ENCODE data around the gene CMTR1. TPM values are rescaled to one million over a fixed set of nuclear protein-coding genes. Genes with fewer than 3 reads are reported as not detected.

Gene CMTR1
- total RNA-seq, 1 experiment from 2014 or later = 28.7 TPM

- ATAC-seq (peak; percentile 56), DNase-seq (ENCODE audit: low read depth, low spot score) (no peak)
- H3K79me2 ChIP-seq (ENCODE audit: insufficient read depth, low read length) = no peaks in the 10 kb centered on the region
- H3K4me1 ChIP-seq (ENCODE audit: control insufficient read depth in 1 of 2, insufficient read depth in 2 of 2, low read length in 2 of 2) = 0 out of 4 replicates have a peak, but pooled peaks cover 0 to 5% of the 10 kb centered on the region in 2 experiments
- intact Hi-C loops (cut with micrococcal nuclease) = no loop called here
- no TSS peak for BruUV-seq (replicated peaks)
- H3K4me2 ChIP-seq (ENCODE audit: low read length) = no peak overlapping the region
- H4K20me1 ChIP-seq (ENCODE audit: insufficient read depth) = no peaks in the 10 kb centered on the region
- H2AFZ ChIP-seq (ENCODE audit: low read depth, low read length, poor library complexity, severe bottlenecking) = no peak overlapping the region
- ChIA-PET POLR2A (no interaction called here), RAD21 (ENCODE audit: low non-redundant PET in 1 of 2, low total read pairs in 2 of 2, uncharacterized antibody in 2 of 2, unreplicated experiment in 2 of 2) (no interaction called here), CTCF (no interaction called here)
- H3K27ac ChIP-seq (ENCODE audit: low read depth, low read length) = no peak overlapping the region
- no peaks in the 10 kb centered on the region for H3K9me3 ChIP-seq (ENCODE audit: control insufficient read depth in 1 of 2, insufficient read depth in 1 of 2, low read depth in 1 of 2, low read length in 2 of 2)
- H3K9me2 ChIP-seq (ENCODE audit: insufficient read depth) = no peaks in the 10 kb centered on the region
- no peak overlapping the region for H3K9ac ChIP-seq (ENCODE audit: low read length)
- H3K4me3 ChIP-seq (replicated peaks in 1 of 2; ENCODE audit: low read depth in 1 of 2, low read length in 2 of 2) = no peak overlapping the region
- TF ChIP-seq ELF1 (IDR thresholded peaks at IDR 0.05; ENCODE audit: borderline replicate concordance, low read depth) (no peak), CEBPB (IDR thresholded peaks at IDR 0.05; ENCODE audit: low read depth) (no peak), TCF7L2 (IDR thresholded peaks at IDR 0.05; ENCODE audit: borderline replicate concordance, extremely low read depth, insufficient read depth, insufficient read length) (no peak), FOSL1 (IDR thresholded peaks at IDR 0.05; ENCODE audit: low read depth) (no peak), ZNF274 (IDR thresholded peaks at IDR 0.05; ENCODE audit: low read depth, low read length) (no peak), RAD21 (IDR thresholded peaks at IDR 0.05; ENCODE audit: low read depth) (no peak), JUND (IDR thresholded peaks at IDR 0.05) (no peak), POLR2AphosphoS5 (IDR thresholded peaks at IDR 0.05; ENCODE audit: low read depth, low read length) (no peak), SRF (IDR thresholded peaks at IDR 0.05; ENCODE audit: low read depth) (no peak), ATF3 (IDR thresholded peaks at IDR 0.05) (no peak), EZH2phosphoT487 (IDR thresholded peaks at IDR 0.05; ENCODE audit: borderline replicate concordance) (no peak), REST (IDR thresholded peaks at IDR 0.05; ENCODE audit: low read depth) (no peak), CTCF (IDR thresholded peaks at IDR 0.05 in 2 of 3, conservative IDR thresholded peaks at IDR 0.05 in 1 of 3; ENCODE audit: borderline replicate concordance in 1 of 3, insufficient read depth in 1 of 3, low read depth in 2 of 3, low read length in 2 of 3) (no peak), ZBTB33 (IDR thresholded peaks at IDR 0.05; ENCODE audit: extremely low read depth, insufficient replicate concordance, low read length) (no peak), EGR1 (IDR thresholded peaks at IDR 0.05; ENCODE audit: low read depth) (no peak), POLR2A (IDR thresholded peaks at IDR 0.05; ENCODE audit: borderline replicate concordance, extremely low read depth, insufficient read depth, insufficient read length) (no peak), EZH2 (IDR thresholded peaks at IDR 0.05) (no peak), MAX (IDR thresholded peaks at IDR 0.05) (no peak), ZFX (IDR thresholded peaks at IDR 0.05) (no peak)
- H3K27me3 ChIP-seq (ENCODE audit: insufficient read depth, low read length) = no peaks in the 10 kb centered on the region
- no peaks in the 10 kb centered on the region for H3K36me3 ChIP-seq (ENCODE audit: control insufficient read depth in 1 of 2, insufficient read depth in 2 of 2, low read length in 2 of 2)
Observed at GRCh38 chr6:37514321-37514771, 81.3 kb downstream of the CMTR1 start.

Measured in HCT116 (cell line).